Ascending aorta (tissue), 2 donors: ENCODE measurements around the gene PITPNB. TPM values are rescaled to one million over a fixed set of nuclear protein-coding genes. Genes with fewer than 3 reads are reported as not detected.

Experiments used
- DNase-seq, 2 donors: peaks; one replicate each; pipeline ENCODE4 v3.0.0-alpha.2; 2019; ENCODE audit warnings: low spot score in 2 of 2
- H3K27ac ChIP-seq, 2 donors: fragments of 200-600 bp; sonication (generic); one replicate each; pipeline ENCODE4 v1.5.1; 2016 to 2017; ENCODE audit warnings: mild to moderate bottlenecking in 1 of 2
- H3K27me3 ChIP-seq: fragments of 200-600 bp; sonication (generic); one replicate; pipeline ENCODE4 v1.5.1; 2017
- H3K36me3 ChIP-seq, 2 donors: fragments of 200-600 bp; sonication (generic); one replicate each; pipeline ENCODE4 v1.5.1; 2016
- H3K4me1 ChIP-seq, 2 donors: fragments of 200-600 bp; sonication (generic); one replicate each; pipeline ENCODE4 v1.5.1; 2016 to 2017; ENCODE audit warnings: mild to moderate bottlenecking in 1 of 2
- H3K4me3 ChIP-seq, 2 donors: fragments of 200-600 bp; sonication (generic); one replicate each; pipeline ENCODE4 v1.5.1; 2016 to 2017; ENCODE audit warnings: mild to moderate bottlenecking in 1 of 2
- H3K9me3 ChIP-seq, 2 donors: fragments of 200-600 bp; sonication (generic); one replicate each; pipeline ENCODE4 v1.5.1; 2016
- CTCF ChIP-seq, 3 experiments: fragments of 200-600 bp in 2 of 3; fragments of 450-650 bp in 1 of 3; sonication (generic) in 2 of 3; IDR thresholded peaks; one replicate each; pipeline ENCODE4 v1.5.1; 2016 to 2019; ENCODE audit warnings: antibody characterized with exemption in 3 of 3, mild to moderate bottlenecking in 1 of 3, moderate library complexity in 1 of 3
- intact Hi-C: fragments of 100-400 bp; cut with DNase I; formaldehyde crosslinking; loops from one replicate; pipeline ENCODE4 v1.15.1; 2023
- total RNA-seq: library from RNA; depleted of rRNA; stranded (reverse); fragments of >200 nt; gene quantifications from one replicate; pipeline ENCODE4 v1.1.0, GENCODE V29; 2016

PITPNB gene
- total RNA-seq, 1 donor from 2014 or later = 42.1 TPM

DNA sequence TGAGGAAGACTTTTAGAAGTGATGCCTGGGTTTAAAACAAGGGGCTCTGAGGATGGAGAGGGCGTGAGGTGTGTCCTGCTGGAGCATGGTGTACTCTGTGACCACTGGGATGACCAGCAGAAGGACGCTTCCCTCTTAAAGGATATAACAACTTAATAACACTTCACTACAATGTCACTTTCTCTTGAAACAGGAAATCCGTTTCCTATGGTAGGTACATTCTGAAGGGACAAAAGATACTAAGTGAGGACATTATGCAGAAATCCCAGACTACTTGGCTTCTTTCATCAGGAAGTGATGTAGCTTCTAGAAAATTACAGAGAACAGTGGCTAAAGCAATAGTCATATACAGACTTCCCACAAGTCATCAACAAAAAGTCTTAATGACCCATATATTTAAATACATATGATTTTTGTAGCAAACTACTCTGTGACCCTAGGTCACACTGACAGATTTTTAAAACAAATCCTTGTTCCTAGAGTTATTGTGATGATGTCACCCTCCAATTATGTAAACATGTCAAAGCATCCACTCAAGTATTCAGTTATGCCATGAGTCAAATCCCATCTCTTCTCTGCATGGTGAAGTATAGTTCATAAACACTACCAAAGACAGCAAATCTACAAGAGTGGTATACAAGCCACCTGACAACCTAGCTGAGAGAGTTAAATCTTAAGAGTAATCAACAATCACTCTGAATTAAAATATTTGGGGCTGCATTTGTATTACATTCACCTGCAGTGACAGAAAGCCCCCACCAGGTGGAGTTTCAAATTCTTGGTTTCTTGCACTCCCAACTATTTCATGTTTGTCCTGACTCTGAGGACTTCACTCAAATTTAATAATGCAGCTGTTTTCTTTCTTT, 32.8 kb downstream of the PITPNB start:
- H3K36me3 ChIP-seq = peaks cover 28 to 49% of the 10 kb centered on the region in 2 donors
- no peaks in the 10 kb centered on the region for H3K27me3 ChIP-seq
- H3K4me3 ChIP-seq = no peak overlapping the region
- no peak for DNase-seq
- peaks cover 3 to 33% of the 10 kb centered on the region in 2 donors for H3K4me1 ChIP-seq
- intact Hi-C loops = loop anchor here (2.0 kb wide), 1 partner anchor 33 kb away; the partner anchor contains the start of gene PITPNB
- H3K9me3 ChIP-seq = no peaks in the 10 kb centered on the region
- TF ChIP-seq CTCF (IDR thresholded peaks at IDR 0.05) = peak; percentile 80 to 90 (median 82)
- peak overlapping the region; percentile 39 to 61 for H3K27ac ChIP-seq

DNA sequence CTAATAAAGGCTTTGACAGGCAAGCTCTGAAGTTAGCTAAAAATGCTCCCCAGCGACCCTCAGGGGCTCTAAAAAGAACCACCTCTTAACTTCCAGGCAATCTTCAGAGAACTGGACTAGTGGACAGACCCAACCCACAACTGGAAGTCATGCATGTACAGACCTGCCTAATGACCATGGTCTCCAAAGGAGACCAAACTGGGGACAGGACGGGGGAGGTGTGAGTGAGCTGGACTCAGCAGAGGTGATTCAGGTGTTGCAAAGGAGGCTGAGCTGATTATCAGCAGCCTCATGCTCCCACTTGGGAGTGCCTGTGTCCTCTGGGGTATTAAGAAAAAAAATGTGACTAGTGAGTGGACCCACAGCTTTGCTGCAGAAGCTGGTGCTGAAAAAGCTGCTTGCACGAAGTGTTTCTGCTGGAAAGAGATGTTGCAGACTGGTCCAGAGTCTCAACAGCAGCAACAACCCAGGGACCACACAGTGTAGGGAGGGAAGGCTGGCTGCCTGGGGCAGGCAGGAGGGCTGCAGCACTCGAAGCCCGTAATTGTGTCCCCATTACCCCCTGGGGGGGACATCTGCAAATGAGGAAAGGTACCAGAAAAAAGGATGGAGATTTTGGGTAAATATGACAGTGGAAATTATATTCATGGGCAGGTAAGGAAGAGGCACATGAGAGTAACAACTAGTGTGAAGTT, 35.3 kb downstream of the PITPNB start:
- Histone ChIP-seq H3K4me1 (peaks cover 7 to 43% of the 10 kb centered on the region in 2 donors), H3K27ac (peak overlapping the region; percentile 28 to 76), H3K9me3 (no peaks in the 10 kb centered on the region), H3K27me3 (no peaks in the 10 kb centered on the region), H3K36me3 (peaks cover 13 to 29% of the 10 kb centered on the region in 2 donors), H3K4me3 (no peak overlapping the region)
- no peak for TF ChIP-seq CTCF (IDR thresholded peaks at IDR 0.05)
- DNase-seq = no peak
- intact Hi-C loops = no loop called here

DNA sequence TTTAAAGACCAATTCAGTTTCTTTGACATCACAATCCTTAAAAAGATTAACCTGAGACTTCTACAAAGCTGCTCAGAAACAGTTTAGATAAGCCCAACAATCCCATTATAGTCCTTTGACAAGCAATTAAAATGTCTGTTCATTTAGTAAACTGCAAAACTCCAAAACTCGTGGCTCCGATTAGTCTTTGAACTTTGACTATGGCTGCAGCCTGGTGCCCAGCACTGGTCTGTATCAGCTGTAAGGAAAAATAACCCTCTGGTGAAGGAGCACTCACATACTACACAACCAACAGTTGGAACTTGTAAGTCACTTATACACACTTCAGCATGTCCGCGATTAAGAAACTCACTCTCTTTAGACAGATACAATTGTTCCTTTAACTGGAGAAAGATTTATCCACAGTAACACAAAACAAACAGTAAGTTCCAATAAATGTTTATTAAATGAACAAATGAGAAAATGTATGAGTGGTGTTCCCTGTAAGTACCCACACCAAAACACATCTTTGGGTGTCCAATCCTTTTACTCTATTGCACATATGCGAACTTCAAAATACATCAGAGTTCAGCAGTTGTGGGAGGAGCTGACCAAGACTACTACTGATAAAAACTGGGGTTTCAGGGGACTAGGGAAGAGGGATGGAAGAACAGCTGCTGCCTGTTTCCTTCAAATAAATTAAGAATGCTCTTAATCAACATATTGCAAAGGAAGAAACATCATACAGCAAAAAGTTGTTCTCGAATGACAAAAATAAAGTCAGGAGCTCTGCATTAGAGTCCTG, 36.4 kb downstream of the PITPNB start:
- peaks cover 9 to 51% of the 10 kb centered on the region in 2 donors for H3K4me1 ChIP-seq
- intact Hi-C loops = no loop called here
- TF ChIP-seq CTCF (IDR thresholded peaks at IDR 0.05) = no peak

GRCh38 chr22:27881421-27881820, 37.6 kb downstream of the PITPNB start:
- Histone ChIP-seq H3K9me3 (no peaks in the 10 kb centered on the region), H3K4me3 (peak overlapping the region in 1 of 2 donors; percentile 8), H3K27me3 (no peaks in the 10 kb centered on the region), H3K4me1 (peaks cover 11 to 57% of the 10 kb centered on the region in 2 donors), H3K36me3 (peaks cover 10 to 17% of the 10 kb centered on the region in 2 donors), H3K27ac (peak overlapping the region; percentile 76 to 85)
- intact Hi-C loops = no loop called here
- TF ChIP-seq CTCF (IDR thresholded peaks at IDR 0.05) = no peak
- no peak for DNase-seq

More for the DNA sequence above, 36.4 kb downstream of the PITPNB start:
- Histone ChIP-seq H3K9me3 (no peaks in the 10 kb centered on the region), H3K27ac (peak overlapping the region; percentile 76 to 85), H3K4me3 (no peak overlapping the region), H3K36me3 (peaks cover 10 to 20% of the 10 kb centered on the region in 2 donors), H3K27me3 (no peaks in the 10 kb centered on the region)
- no peak for DNase-seq

- Histone ChIP-seq H3K4me1 (peaks cover 11 to 51% of the 10 kb centered on the region in 2 donors), H3K27ac (peak overlapping the region; percentile 76 to 85), H3K4me3 (peak overlapping the region in 1 of 2 donors; percentile 8), H3K9me3 (no peaks in the 10 kb centered on the region), H3K27me3 (no peaks in the 10 kb centered on the region), H3K36me3 (peaks cover 10 to 16% of the 10 kb centered on the region in 2 donors)
- intact Hi-C loops = loop anchor here (1.0 kb wide), 1 partner anchor 128 kb away; no protein-coding TSS in a partner anchor
- peak; percentile 76 to 84 (median 83) for TF ChIP-seq CTCF (IDR thresholded peaks at IDR 0.05)
- DNase-seq = peak in 1 of 2 donors; percentile 76
Measured at GRCh38 chr22:27880778-27881394, 38.2 kb downstream of the PITPNB start.
